NCI-H2171 treated with DMSO at 0.1 percent for 48 hours (cell line): ENCODE results near the gene MBOAT2.
"Not testable (repeated sequence)": the region's sequence is repeated elsewhere in the genome, so short reads cannot be mapped to it uniquely, and the experiment has no call there.

ENCODE experiments used
- DNase-seq: peaks from one replicate; lab custom pipeline; 2025; lab: John Stamatoyannopoulos, UW

MBOAT2 gene

DNA sequence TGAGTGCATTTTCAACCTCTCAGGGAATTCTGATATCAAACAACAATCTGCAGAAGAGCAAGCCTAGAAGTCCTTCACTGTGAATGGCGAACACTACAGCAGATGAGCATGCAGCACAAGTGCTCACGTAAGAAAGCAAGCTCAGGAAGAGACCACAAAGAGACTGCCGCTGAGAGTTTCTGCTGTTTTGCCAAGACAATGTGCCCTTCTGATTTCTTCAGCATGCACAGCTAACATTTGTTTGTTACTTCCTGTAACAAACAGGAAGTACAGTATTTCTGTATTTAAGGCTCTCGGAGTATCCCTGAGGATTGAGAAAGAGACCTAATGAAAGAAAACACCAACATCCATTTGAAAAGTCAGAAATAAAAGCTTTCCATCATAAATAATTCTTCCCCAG, 45.9 kb downstream of the MBOAT2 start:
- DNase-seq: no peak

DNA sequence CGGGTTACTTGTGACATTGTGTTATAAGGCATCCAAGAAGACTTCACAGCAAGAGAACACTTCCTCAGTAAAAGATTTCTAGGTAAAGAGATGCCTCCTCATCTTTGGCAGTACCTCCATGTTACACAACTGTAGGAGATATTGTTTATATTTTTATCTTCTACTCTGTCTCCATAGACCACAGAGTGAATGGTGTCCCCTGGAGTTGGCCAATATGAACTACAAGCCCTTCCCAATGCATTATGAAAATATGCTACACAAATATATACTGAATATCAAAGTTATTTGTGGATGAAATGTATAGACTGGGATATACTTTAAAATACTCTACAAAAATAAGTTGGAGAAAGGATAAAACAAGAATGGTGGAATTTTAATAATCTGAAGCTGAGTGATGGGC, 46.7 kb downstream of the MBOAT2 start:
- DNase-seq: no peak

DNA sequence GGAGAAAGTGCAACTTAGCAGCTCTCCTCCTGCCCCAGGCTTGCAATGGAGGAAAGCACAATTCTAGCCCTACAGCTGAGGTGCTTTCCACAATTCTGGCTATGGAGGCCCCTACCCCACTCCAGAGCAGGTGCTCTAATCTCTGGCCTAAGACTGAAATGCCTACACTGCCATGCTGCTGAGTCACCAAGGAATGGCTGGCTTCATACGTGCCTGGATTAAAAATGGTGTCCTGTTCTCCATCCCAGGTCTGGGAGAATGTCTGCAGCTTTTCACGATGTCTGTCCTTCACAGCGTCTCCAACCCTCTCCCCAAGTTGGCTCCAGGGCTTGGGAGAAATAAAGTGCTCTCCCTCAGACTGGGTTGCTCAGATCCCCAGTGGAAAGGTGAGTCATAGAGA, 48.5 kb downstream of the MBOAT2 start:
- DNase-seq: no peak

DNA sequence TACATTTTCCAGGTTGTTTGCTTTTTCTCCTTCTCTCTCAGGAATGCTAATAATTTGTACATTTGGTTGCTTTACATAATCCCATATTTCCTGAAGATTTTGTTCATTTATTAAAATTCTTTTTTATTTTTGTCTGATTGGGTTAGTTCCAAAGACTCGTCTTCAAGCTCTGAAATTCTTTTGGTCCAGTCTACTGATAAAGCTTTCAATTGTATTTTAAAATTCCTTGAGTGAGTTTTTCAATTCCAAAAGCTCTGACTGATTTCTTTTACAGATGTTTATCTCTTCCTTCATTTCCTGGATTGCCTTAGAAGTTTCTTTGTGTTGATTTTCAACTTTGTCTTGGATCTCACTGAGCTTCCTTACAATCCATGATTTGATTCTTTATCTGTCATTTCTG, 50.0 kb downstream of the MBOAT2 start:
- DNase-seq: no peak

DNA sequence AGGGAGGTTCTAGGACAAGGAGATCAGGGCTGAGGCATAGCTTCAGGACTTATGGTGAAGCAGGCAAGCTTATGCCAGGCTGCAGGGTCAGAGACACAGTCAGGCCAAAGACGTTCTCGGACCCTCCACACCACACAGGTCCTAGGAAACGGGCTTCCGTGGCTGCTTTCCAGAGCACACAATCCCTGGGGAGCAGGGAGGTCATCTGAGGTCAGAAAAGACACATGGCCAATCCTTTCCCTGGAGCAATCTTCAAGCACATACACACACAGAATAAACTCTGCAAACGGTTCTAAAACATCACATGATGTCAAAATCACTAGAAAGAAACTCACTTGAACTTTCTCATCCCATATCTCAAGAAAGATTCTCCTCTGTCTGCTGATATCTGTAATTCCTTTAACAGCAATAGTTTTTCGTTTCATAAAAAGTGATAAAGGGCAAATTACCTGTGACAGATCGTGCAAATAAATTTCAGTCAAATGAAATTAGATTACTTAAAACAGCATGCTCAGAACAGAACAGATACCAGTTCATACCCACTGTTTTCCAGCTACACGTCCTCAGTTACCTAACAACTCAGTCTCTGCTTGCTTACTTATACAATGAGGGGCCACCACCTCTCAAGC, 63.9 kb downstream of the MBOAT2 start:
- no peak for DNase-seq

DNA sequence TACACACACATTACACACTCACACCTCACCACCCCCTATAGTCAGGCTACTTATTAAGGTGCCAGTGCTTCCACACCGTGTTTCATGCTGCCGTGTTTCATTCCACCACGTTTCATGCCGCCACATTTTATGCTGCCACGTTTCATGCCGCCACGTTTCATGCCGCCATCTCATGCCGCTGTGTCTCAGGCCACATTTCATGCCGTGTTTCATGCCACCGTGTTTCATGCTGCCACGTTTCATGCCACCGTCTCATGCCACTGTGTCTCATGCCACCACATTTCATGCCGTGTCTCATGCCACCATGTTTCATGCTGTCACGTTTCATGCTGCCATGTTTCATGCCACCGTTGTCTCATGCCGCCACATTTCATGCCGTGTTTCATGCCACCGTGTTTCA, 65.1 kb downstream of the MBOAT2 start:
- DNase-seq: no peak

DNA sequence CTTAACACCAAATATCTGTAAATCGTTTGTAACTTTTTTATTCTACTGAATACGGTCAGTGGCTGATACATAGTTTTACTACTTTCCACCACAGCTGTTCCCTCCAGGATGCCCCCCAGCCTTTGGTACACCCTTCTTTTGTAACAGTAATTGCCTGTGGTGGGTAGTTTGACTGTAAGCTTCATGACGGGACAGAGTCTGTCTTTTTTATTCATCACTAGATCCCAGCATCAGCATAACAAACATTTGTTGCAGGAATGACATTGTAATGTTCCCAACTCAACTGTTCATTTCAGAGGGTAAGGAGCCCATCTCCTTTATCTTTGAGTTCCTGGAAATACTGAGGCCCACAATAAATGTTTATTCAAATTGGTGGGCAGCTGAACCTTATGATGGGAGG, 67.5 kb downstream of the MBOAT2 start:
- no peak for DNase-seq

DNA sequence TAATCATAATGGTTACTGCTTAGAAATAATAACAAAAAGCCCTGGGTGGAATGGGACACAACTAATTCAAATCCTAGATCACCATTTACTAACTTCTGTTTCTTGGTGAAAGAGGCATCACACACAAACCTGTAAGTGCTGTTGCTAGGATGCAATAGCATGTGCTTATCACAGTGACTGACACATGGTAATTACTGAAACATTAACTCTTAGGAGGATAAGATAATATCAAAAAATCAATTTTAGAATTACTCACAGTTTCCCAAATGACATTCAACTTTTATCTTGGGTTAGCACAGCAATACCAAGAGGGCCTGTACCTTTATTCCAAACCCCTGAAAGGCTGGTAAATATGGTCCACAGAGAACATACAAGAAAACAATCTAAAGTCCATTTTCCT, 69.1 kb downstream of the MBOAT2 start:
- no peak for DNase-seq

DNA sequence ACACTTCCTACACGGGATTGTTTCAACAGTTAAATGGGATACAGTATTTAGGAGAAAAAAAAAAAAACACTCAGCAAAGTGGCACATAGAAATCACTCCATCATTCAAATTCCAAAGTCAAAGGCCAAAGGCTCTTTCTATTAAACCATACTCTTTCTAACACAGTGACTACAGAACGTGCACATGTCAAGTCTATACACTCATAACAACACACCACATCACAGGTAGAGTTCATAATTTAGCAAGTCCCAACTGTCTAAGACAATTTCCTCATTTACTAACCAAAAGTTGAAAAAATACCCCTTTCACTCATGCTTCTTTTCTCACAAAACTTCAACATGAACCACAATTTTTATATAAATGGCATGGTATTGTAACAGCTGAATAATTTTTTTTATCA, 70.8 kb downstream of the MBOAT2 start:
- no peak for DNase-seq

DNA sequence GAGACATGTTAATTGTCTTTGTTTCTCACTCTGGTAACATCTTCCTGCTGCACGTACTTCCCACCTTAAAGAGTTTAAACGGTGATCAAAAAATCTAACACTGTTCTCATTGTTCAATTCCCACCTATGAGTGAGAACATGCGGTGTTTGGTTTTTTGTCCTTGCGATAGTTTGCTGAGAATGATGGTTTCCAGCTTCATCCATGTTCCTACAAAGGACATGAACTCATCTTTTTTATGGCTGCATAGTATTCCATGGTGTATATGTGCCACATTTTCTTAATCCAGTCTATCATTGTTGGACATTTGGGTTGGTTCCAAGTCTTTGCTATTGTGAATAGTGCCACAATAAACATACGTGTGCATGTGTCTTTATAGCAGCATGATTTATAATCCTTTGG, 73.3 kb downstream of the MBOAT2 start:
- not testable (repeated sequence) for DNase-seq

DNA sequence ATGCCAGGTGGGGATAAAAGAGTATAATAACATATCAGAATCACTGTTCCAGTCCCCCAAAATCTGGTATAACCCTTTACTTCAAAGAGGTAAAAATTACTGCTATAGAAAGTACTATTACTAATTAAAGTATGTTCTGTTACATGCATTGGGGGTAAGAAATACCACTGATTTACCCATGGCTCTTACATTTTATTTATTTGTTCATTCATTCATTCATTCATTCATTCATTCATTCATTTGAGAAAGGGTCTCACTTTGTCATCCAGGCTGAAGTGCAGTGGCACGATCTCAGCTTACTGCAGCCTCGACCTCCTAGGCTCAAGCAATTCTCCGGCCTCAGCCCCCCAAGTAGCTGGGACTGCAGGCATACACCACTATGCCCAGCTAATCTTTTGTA, 74.4 kb downstream of the MBOAT2 start:
- no peak for DNase-seq

DNA sequence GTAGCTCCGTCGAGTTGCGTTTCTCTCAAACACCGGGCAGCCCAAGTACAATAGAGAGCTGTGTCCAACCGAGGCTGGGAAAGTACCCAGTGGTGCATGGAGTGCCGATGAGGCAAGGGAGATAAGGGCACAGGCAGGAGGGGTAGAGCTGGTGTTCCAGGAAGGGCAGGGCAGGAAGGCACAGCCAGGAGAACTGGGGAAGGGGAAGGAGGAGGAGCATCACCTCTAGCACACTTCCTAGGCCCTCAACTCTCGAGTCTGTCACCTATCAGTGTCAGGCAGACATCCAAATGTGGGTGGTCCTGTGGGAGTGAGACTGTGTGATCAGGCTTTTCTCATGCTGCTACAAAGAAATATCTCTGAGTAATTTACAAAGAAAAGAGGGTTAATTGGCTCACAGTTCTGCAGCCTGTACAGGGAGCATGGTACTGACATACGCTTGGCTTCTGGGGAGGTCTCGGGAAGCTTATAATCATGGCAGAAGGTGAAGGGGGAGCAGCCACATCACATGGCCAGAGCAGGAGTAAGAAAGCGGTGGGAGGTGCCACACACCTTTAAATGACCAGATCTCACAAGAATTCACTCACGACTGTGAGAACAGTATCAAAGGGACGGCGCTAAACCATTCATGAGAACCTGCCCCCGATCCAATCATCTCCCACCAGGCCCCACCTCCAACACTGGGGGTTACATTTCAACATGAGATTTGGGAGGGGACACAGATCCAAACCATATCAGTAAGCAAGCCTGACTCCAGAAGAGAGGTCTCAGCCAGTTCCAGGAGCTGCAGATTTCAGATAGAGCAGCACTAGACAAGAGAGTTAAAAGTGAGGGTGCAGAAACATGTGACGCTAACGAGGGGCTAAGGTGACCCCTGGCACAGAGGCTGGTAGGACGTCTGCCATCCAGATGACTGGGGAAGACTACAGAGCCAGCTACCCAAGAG, 75.7 kb downstream of the MBOAT2 start:
- no peak for DNase-seq

DNA sequence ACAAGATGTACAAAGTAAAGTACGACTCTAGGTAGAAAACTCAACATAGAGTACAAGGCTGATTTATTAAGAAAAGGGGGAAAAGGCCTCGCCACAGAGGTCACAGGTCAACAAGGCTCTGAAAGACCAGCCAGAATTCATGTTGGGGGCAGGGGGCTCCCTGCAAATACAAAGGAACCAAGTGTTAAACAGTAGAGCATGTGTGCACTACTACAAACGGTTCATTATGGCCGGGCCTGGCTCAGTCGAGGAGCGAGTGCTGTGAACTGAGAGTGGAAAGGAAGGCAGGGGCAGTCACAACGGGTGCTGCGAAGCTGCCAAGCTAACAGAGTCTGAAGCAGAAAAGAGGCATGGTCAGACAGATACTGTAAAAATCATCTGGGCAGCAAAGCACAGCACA, 77.1 kb downstream of the MBOAT2 start:
- DNase-seq: no peak

DNA sequence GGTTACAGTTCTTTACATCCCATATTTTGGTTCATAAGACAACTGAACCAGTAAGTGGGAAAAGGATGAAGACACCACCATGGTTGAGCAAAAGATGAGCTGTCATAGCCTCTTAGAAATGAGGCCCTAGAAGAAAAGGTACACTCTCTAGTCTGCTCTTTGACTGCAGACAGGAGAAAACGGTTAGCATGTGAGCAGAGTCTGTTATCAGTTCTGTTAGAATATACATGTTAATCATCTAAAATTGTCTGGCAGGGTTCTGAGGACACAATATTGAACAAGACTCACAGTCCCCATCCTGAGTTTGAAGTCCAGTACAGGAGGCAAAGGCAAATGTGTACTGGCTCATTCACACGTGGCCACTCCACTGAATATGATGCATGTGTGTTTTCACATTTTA, 78.1 kb downstream of the MBOAT2 start:
- DNase-seq: no peak

DNA sequence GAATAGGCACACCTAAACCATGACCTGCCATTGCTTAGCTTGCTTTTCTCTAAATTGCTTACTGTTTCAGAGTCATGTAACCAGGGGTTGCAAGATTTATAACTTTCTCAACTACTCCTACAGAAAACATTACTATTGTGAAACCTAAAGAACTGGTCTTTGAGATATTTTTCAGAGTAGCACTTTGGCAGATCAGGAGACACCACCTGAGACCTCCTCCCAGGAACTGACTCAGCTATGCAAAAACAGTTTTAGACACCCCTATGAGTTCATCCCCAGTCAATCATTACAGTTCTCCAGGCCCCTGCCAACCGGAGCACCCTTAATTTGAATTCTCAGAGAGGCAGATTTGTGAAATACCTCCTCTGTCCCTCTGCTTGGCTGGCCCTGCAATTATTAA, 80.3 kb downstream of the MBOAT2 start:
- DNase-seq: no peak

DNA sequence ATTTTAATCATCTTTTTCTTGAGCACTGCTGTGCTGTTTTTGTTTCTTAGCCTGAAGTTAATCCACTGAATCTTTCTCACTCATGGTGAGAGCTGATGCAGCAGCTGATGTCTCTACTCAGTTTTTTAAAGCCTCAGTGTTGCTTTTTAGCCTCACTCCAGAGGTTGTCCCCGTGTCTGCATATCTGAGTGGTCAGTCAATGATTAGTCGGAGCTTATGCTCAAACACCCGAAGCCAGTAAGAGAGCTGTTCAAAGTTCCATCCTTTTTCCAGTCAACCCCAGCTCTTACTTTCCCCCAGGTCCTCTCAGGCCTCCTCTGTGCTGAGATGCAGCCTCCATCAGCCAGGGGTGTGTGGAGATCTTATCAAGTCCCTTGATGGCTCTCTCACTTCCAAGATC, 81.1 kb downstream of the MBOAT2 start:
- no peak for DNase-seq

DNA sequence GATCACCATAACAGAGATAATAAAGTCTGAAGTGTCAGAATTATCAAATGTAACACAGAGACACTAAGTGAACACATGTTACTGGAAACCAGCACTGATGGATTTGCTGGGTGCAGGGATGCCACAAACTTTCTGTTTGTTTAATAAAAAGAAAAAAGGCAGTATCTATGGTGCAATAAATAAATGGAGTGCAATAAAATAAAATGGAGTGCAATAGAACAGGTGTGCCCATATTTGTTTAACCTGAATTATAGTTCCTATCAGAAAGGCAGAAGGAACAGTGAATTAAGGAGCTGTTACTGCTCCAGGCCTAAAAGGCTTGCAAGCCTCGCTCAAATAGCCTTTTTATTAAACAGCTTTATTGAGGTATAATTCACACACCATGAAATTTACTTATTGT, 85.1 kb downstream of the MBOAT2 start:
- DNase-seq: no peak

DNA sequence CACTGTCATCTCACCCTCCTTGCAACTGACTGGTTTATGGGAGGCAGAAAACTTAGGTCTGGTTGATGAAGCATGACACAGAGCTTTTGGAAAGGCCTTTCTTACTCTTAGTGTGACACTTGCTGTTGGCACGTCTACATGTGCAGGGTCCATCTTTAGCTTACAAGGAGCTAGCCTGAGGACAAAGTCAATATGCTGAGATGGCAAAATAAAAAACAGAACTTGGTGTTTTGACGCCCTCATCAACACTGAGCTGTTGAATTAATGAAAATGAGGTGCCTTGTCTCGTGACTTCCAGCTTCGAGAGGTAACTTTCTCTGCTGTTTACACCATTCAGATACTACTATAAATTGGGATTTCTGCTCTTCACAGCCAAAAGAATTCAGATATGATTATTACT, 87.5 kb downstream of the MBOAT2 start:
- no peak for DNase-seq

DNA sequence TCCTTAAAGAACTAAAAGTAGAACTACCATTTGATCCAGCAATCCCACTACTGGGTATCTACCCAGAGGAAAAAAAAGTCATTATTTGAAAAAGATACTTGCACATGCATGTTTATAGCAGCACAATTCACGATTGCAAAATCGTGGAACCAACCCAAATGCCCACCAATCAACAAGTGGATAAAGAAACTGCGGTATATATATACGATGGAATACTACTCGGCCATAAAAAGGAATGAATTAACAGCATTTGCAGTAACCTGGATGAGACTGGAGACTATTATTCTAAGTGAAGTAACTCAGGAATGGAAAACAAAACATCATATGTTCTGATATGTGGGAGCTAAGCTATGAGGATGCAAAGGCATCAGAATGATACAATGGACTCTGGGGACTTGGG, 89.7 kb downstream of the MBOAT2 start:
- DNase-seq: not testable (repeated sequence)

DNA sequence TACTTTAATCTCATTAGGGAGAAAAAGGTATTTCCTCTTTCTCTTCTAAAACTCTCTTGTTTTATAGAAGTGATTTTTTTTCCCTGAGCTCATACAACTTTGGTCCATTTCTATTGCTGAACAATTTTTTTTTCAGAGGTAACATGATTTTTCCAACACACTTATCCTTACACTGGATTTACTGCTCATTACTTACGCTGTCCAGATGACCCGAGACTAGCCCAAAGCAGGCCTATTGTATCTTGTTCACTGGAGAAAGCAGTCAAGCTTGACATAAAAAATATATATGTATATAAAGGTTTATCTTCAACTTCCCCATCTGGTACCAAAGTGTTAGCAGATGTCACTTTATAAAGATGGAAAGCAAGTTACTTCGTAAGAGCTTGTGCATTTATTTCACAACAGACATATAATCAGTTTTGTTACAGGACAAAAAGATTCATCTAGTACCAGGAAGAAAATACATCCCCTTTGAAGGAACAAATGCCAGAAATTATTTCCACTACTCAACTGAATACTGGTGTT, 95.7 kb downstream of the MBOAT2 start:
- DNase-seq: no peak

DNA sequence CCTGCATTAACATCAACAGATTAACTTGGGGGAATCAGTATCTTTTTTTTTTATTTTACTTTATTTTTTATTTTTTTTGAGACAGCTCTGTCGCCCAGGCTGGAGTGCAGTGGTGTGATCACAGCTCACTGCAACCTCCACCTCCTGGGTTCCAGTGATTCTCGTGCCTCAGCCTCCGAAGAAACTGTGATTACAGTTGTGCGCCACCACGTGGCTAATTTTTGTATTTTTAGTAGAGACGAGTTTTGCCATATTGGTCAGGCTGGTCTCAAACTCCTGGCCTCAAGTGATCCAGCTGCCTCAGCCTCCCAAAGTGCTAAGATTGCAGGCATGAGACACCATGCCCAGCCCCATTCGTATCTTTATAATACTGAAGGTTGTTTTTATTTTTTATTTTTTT, 99.6 kb downstream of the MBOAT2 start:
- not testable (repeated sequence) for DNase-seq

DNA sequence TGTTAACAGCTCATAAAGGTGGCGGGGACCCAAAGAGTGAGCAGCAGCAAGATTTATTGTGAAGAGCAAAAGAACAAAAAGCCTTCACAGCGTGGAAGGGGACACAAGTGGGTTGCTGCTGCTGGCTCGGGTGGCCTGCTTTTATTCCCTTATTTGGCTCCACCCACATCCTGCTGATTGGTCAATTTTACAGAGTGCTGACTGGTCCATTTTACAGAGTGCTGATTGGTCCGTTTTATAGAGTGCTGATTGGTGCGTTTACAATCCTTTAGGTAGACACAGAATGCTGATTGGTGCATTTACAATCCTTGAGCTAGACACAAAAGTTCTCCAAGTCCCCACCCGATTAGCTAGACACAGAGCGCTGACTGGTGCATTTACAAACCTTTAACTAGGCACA, 100.7 kb downstream of the MBOAT2 start:
- not testable (repeated sequence) for DNase-seq

DNA sequence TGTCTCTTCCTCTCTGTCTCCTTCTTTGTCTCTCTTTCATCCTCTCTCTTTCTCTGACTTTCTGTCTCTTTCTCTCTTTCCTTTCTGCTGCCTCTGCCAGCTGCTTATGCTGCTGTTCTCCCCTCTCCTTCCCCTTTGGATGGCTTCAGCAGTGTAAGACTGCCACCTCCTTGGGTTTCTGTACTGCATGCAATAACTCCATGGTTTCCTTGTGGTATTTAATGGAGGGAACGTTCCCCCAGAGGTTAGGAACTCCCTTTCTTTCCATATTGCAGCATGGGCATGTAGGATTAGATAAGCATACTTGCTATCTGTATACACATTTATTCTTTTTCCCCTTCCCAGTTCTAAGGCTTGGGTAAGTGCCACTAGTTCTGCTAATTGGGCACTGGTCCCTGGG, 106.3 kb downstream of the MBOAT2 start:
- not testable (repeated sequence) for DNase-seq
